ENCODE results near the gene TNIP3.

The TNIP3 gene

DNA sequence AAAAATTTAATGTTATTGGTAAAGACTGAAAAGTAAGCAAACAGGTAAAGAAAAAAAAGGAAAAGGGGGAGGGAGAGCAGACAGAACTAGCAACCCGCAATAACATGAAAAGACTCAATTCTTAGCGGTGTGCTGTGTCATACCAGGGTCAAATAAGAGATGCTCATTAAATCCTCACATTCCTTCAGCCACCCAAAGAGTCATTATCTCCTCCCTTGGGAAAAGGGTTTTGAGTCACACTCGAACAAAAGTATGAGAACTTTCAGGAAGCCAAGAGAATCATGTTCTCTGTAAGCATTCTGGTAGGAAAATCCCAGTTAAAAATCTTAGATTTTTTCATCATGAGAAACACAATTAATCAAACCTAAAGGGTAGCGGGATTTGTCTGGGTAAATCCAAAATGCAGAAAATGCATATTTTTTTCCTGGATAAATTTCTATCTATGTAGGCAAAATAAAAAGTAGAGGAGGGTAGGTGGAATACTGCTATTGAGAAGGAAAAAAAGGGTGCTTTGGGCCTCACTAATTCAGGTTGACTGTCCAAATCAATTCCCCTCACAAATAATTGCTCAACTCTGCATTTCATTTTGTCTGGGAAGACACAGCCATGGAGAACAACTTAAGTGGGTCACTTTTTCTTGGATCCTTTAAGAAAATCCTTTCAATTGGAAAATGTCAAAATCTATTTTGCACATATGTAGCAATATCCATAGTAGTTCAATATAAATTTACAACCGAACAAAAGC is 23.2 kb downstream of the TNIP3 start:
- DNase-seq (ENCODE audit: extremely low read depth in 1 of 2, low read depth in 1 of 2): no peak

DNA sequence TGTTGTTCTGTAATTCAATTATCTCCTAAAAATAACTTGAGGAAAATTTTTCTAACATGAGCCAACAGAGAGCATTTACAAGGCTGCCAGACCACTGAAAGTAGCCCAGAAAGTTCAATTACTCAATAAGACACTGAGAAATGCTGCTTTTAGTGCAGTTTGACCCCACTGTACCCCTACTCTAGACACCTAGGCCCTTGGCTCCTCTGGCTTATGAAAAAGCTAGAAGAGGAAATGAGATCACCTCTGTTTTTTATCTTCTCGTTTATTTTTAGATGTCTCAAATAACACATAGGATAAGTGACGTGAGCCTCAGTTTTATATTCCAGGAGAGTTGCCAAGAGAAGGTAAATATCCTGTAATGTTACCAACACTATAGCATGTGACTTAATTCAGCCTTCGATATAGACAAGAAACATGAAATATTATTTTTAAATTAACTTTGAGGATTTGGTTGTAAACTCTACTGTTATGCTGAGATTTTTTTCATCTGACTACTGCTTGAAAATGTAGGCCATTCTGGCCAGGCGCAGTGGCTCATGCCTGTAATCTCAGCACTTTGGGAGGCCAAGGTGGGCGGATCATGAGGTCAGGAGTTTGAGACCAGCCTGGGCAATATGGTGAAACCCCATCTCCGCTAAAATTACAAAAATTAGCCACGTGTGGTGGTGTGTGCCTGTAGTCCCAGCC is 24.4 kb downstream of the TNIP3 start:
- DNase-seq (ENCODE audit: extremely low read depth in 1 of 2, low read depth in 1 of 2): no peak

DNA sequence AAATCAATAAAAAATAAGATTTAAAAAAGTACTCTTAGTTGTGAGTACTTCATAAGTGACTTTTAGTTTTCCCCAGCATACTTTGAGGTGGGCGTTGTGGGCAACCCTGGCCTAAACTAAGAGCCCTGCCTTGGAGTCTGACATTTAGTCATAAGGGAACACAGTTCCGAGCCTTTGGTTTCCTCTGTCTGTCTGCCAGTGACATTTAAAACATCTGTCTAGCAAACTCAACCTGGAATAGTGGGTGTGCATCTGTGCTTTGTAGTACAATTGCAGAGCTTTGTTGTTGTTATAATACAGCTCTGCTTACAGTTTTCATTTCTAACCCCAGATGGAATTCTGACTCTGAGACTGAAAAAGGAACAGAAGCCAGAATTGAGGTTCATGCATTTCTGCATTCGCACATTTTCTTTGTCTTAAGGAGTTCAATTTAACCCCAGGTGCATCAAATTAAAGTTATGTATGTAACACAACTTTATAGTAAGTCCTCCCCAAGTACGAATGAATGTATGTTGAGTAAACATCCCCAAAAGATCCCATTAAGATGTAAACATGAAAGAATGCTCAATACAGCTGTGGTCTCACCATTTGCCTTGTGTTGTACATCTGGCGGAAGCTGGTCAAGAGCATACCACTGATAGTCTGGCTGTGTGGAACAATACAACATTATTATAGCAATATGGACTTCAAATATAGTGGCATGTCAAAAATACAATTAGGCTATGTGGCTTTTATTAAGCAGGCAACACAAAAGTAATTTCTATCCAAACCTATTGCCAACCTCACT is 25.9 kb downstream of the TNIP3 start:
- DNase-seq (ENCODE audit: extremely low read depth in 1 of 2, low read depth in 1 of 2): no peak

DNA sequence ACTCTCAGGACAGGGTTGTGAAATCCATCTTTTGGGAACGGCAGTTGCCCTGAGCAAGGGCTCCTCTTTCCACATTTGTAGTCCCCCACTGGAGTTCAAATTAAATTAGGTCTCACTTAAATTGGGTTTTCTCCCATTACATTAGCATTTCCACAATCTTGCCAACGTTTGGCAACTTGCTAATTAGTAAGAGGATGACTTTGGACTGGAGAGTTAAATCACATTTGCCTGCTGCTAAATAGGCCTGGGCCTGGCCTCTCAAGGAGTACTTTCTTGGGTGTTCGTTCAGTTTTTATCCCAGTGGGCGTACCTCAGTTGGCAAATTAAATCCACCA is 33.8 kb downstream of the TNIP3 start:
- DNase-seq (ENCODE audit: extremely low read depth in 1 of 2, low read depth in 1 of 2): no peak

- DNase-seq (ENCODE audit: extremely low read depth in 1 of 2, low read depth in 1 of 2): no peak
Observed at GRCh38 chr4:121129606-121130325, 34.4 kb downstream of the TNIP3 start.

DNA sequence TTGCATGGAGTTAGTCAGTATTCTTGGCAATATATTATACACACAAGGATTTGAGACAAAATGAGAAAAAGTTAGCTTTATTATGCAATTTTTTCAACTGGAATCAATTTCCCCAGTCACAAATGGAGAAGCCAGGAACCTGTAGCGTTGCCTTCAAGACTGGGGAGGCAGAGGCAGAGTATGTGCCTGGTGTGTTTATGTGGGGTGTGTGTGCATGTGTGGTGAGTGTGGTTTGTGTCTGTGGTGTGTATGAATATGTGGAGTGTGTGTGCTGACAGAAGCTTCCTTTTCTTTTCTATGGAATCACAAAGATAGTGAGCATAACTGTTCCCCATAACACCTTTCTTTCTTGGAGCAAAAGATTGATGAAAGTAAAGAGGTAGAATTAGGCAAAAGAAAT is 37.0 kb downstream of the TNIP3 start:
- no peak for DNase-seq (ENCODE audit: extremely low read depth in 1 of 2, low read depth in 1 of 2)

- DNase-seq (ENCODE audit: extremely low read depth in 1 of 2, low read depth in 1 of 2): no peak
Observed at GRCh38 chr4:121126449-121127006, 37.6 kb downstream of the TNIP3 start.

GRCh38 chr4:121125498-121125885 is 38.6 kb downstream of the TNIP3 start:
- DNase-seq (ENCODE audit: extremely low read depth in 1 of 2, low read depth in 1 of 2): no peak

DNA sequence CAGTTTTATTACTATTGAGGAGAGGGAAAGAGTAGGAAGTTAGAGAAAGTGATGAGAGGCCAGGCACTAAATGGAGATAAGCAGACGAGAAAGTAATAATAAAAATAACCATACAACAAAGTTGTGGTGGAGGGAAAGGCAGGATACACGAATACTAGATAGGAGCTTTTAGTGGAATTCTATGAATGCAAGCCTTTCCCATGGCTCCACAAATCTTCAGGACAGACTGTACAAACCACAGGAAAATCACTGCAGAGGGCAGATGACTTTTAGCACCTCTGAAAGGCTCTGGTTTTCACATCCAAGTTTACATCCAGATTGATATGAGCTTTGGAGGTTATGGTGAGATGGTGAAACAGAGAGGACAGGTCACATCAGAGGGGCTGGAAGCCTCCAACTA is 41.5 kb downstream of the TNIP3 start:
- DNase-seq (ENCODE audit: extremely low read depth in 1 of 2, low read depth in 1 of 2): no peak

DNA sequence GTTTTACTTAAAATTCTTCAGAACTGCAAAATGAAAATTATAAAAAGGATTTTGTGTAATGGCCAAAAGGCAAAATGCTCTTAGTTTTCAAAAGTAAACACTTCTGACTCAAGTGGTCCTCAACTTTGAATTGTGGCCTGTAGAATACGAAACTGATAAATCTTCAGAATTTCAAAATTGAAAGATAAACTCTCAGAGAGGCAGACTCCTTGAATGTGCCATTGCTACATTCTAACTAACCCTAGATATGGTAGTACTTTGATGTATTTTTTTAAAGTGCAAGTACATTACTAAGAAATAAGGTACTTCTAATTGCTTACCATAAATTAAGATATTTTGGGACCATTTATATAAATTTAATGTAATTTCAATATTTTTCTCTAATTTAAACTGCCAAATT is 44.4 kb downstream of the TNIP3 start:
- DNase-seq (ENCODE audit: extremely low read depth in 1 of 2, low read depth in 1 of 2): no peak

DNA sequence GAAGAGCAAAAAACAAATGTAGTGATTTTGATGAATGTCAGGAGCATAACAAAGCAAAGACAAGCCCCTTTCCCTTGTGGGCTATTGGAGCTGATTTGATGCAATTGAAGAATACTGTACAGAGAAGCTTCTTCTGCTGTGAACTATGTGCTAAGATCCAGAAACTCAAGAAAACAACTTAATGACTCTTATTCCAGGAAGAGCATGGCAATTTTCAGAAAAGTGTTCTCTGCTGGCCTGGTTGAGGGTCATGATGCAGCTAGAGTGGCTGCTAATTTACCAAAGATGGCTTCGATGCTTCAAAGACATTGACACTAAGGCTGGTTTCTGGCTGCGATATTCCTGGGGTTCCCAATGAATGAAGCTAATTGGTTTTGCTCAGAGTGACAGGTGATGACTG is 45.8 kb downstream of the TNIP3 start:
- DNase-seq (ENCODE audit: extremely low read depth in 1 of 2, low read depth in 1 of 2): no peak

DNA sequence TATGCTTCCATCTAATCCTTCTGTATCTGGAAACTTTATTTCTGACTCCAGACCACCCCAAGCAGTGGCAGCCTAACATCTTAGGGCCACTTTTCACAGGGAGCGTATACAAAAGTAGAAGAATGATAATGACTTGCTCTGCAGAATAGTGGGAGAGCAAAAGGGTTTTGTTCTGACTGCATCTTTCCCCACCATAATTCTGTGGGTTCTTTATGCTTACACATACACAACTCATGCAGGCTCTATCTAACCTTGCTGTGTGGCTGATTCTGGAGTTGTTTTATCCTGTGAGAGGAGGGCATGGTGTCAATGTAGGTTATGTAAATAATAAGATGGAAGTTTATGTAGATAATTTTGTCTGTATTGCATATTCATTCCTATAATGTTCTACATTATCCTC is 49.4 kb downstream of the TNIP3 start:
- no peak for DNase-seq (ENCODE audit: extremely low read depth in 1 of 2, low read depth in 1 of 2)

GRCh38 chr4:121112530-121112929 is 51.6 kb downstream of the TNIP3 start:
- DNase-seq (ENCODE audit: extremely low read depth in 1 of 2, low read depth in 1 of 2): no peak

DNA sequence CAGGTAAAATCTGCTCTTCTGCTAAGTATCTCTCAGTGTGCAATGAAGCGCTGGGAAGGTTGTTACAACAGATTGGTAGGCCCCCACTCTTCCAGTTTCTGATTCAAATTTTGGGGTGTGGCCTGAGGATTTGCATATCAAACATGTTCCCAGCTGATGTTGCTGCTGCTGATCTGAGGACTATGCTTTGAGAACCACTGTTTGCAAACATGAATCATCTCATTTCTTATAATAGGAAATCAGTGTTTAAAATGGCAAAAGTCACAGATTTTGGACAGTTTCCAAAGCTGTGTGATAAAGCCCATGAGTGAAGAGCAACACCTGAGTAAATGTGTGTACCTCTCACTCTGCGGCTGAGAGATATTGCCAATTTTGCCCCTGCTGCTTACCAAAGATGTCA is 55.6 kb downstream of the TNIP3 start:
- DNase-seq (ENCODE audit: extremely low read depth in 1 of 2, low read depth in 1 of 2): no peak

DNA sequence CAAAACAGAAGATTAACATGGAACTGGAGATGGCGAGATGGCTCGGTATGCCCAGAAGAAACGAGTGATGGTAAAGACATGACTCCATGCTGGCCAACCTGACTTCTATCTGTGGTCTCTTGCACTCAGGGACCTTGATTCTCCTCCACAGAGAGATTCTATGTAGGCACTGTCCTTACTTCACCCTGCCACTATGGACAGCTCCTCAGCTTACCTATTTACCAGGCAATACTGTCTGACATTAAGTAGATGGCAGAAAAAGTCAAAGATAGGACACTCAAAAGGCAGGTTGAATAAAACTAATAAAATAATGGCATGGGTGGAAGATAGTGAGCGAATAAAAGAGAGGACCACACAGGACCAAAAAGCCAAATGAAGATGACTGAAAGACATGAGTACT is 56.6 kb downstream of the TNIP3 start:
- no peak for DNase-seq (ENCODE audit: extremely low read depth in 1 of 2, low read depth in 1 of 2)

- DNase-seq (ENCODE audit: extremely low read depth in 1 of 2, low read depth in 1 of 2): no peak
Observed at GRCh38 chr4:121100093-121100775, 63.9 kb downstream of the TNIP3 start.

GRCh38 chr4:121098266-121098665 is 65.9 kb downstream of the TNIP3 start:
- DNase-seq (ENCODE audit: extremely low read depth in 1 of 2, low read depth in 1 of 2): no peak

GRCh38 chr4:121096629-121097028 is 67.5 kb downstream of the TNIP3 start:
- DNase-seq (ENCODE audit: extremely low read depth in 1 of 2, low read depth in 1 of 2): no peak

GRCh38 chr4:121096191-121096590 is 67.9 kb downstream of the TNIP3 start:
- no peak for DNase-seq (ENCODE audit: extremely low read depth in 1 of 2, low read depth in 1 of 2)

DNA sequence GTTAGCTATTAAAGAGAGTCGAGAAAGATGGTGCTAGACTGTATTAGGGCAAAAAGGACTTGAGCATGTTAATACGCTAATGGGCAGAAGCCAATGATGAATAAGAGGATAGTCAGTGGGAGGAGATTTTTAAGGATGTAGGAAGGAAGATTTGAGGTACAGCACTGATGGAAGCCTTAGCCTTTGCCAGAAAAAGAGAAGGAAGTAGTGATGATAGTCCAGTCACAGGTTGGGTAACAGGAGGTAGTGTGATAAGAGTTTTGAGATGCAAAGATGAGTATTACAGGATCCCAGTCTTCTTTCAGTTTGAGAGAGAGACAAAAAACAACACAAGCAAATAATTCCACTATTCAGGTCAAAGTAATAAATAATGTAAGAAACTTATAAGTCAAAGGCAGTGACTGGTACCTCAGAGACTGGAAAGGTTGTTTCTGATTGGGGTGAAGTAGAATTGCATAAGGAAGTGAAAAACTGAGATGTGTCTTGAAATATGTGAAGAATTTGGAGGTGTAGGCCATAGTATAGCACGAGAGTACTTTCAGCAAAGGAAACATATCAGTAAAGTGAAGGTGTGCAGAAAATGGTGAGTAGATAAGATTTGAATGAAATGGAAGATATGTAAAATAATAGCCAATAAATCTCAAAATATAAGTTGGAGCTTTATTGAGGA is 69.7 kb downstream of the TNIP3 start:
- no peak for DNase-seq (ENCODE audit: extremely low read depth in 1 of 2, low read depth in 1 of 2)

Measured in activated CD8-positive, alpha-beta memory T cell treated with anti-CD3 and anti-CD28 coated beads for 1 hour (primary cell).